Psoas muscle (tissue), 8 donors: ENCODE data around the gene FEM1C. TPM values are rescaled to one million over a fixed set of nuclear protein-coding genes. Genes with fewer than 3 reads are reported as not detected.

Source experiments
- ATAC-seq, 4 donors: fragments of 200-7000 bp; cut with Tn5 transposase; one replicate each; pipeline ENCODE4 v1.9.1; 2020; ENCODE audit warnings: moderate library complexity in 3 of 4, mild to moderate bottlenecking in 2 of 4
- DNase-seq, 2 donors: peaks; one replicate each; pipeline ENCODE4 v3.0.0-alpha.2; 2020
- H3K27ac ChIP-seq: fragments of 200-600 bp; one replicate; pipeline ENCODE4 v1.8.0; 2022
- H3K27me3 ChIP-seq, 3 donors: fragments of 200-600 bp in 1 of 3; one replicate each; pipeline versions ENCODE4 v1.6.1 to v1.8.0; 2013 to 2022; ENCODE audit warnings: low read length in 2 of 3, mild to moderate bottlenecking in 2 of 3, moderate library complexity in 1 of 3; ENCODE audit not compliant: insufficient read depth in 3 of 3
- H3K36me3 ChIP-seq, 2 donors: fragments of 200-600 bp in 1 of 2; one replicate each; pipeline versions ENCODE4 v1.6.1 to v1.8.0; 2013 to 2022; ENCODE audit warnings: low read depth in 1 of 2, mild to moderate bottlenecking in 1 of 2, moderate library complexity in 1 of 2; ENCODE audit not compliant: insufficient read depth in 1 of 2
- H3K4me1 ChIP-seq: fragments of 200-600 bp; one replicate; pipeline ENCODE4 v1.8.0; 2022
- H3K4me3 ChIP-seq: fragments of 200-600 bp; one replicate; pipeline ENCODE4 v1.8.0; 2022; ENCODE audit warnings: mild to moderate bottlenecking
- H3K9me3 ChIP-seq: fragments of 200-600 bp; one replicate; pipeline ENCODE4 v1.8.0; 2022
- WGBS, 3 donors: extraction: QIAGEN DNeasy Blood & Tissue Kit; methylation state at CpG; one replicate each; pipeline versions ENCODE4 v1.1.6 to v1.1.7; 2013; 5-methylcytosine and 5-hydroxymethylcytosine counted together
- intact Hi-C, 2 donors: fragments of 100-400 bp; cut with DNase I; formaldehyde crosslinking; loops; one replicate each; pipeline versions ENCODE4 v1.11.0 to v1.14.2; 2022
- polyA plus RNA-seq, 3 donors: library from polyadenylated mRNA; stranded (reverse); fragments of 200-250 nt; gene quantifications; one replicate each; pipeline ENCODE4 v1.2.3, GENCODE V29; 2013
- total RNA-seq, 4 donors: library from RNA; stranded (reverse); fragmentation: NEBNext Ultra II Directional in 2 of 4; extraction: Animal tissue kit (Norgen Biotek cat#: 25700) in 2 of 4; gene quantifications; one replicate each; pipeline versions ENCODE4 v1.2.1 to v1.2.4, GENCODE V29; 2021 to 2023
- TF ChIP-seq, protein P1 (sequence below): fragments of 200-600 bp; IDR thresholded peaks from one replicate; pipeline ENCODE4 v1.8.0; 2022; ENCODE audit warnings: antibody characterized with exemption
- donor health status: healthy with polysubstance abuse.
- donor health status: DM: no; HTN: no; CAD: no; lungs with moderate emphysema.
- donor health status: Bipolar disorder and iron deficiency.
- donor health status: healthy.
- donor health status: DM: yes; HTN: yes; CAD: no.
- donor health status: DM: no; HTN: no; CAD: no.
- donor health status: DM: no; HTN: no; CAD: no.
- donor health status: DM: yes; HTN: yes; CAD: no.

FEM1C gene
- total and polyA plus RNA-seq, 7 donors, result 9.1 to 44.5 (median 26.0) TPM

DNA sequence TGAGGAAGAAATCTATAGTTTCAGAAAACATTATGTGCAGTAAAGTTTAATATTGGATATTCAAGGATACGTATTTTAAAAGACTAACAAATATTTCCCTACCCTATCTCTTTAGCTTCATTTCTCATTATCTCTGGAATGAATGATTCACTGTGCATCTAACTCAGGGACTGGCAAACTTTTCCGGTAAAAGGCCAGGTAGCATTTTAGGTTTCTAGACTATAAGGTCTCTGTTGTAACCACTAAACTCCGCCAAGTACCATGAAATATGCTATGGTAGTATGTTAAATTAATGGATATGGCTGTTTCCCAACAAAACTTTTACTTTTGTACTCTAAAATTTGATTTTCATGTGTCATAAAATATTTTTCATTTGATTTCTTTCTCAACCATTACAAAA lies 13.2 kb downstream of the FEM1C start:
- Histone ChIP-seq H3K4me3 (no peak overlapping the region), H3K4me1 (peaks cover 72% of the 10 kb centered on the region), H3K27me3 (no peaks in the 10 kb centered on the region), H3K36me3 (peaks cover 0 to 4% of the 10 kb centered on the region in 2 donors), H3K27ac (no peak overlapping the region), H3K9me3 (no peaks in the 10 kb centered on the region)
- DNase-seq (no peak), ATAC-seq (no peak)
- TF ChIP-seq, protein P1, sequence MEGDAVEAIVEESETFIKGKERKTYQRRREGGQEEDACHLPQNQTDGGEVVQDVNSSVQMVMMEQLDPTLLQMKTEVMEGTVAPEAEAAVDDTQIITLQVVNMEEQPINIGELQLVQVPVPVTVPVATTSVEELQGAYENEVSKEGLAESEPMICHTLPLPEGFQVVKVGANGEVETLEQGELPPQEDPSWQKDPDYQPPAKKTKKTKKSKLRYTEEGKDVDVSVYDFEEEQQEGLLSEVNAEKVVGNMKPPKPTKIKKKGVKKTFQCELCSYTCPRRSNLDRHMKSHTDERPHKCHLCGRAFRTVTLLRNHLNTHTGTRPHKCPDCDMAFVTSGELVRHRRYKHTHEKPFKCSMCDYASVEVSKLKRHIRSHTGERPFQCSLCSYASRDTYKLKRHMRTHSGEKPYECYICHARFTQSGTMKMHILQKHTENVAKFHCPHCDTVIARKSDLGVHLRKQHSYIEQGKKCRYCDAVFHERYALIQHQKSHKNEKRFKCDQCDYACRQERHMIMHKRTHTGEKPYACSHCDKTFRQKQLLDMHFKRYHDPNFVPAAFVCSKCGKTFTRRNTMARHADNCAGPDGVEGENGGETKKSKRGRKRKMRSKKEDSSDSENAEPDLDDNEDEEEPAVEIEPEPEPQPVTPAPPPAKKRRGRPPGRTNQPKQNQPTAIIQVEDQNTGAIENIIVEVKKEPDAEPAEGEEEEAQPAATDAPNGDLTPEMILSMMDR, result no peak
- 77 to 90% (median 84%) methylated on average over 3 of the region's 3 CpGs for WGBS, 3 donors
- intact Hi-C loops, result loop anchor here in 1 of 2 donors (5.0 kb wide), 1 partner anchor 59 kb away; no protein-coding TSS in a partner anchor

DNA sequence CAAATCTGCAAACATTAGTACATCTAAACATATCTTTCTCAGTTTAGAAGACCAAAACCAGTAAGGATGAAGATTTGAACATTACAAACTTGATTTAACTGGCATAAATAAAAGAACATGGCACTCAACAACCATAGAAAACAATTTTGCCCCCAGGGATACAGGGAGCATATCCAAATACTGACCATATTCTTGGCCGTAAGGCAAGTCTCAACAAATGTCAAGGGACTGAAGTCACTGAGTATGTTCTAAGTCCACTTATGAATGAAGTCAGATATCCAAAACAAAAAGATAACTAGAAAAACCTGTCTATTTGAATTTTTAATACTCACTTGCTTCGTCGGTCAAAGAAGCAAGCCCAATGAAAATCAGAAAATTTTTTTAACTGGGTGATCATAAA lies 14.1 kb downstream of the FEM1C start:
- no peak overlapping the region for H3K4me3 ChIP-seq
- no peaks in the 10 kb centered on the region for H3K27me3 ChIP-seq
- TF ChIP-seq, protein P1, result no peak
- H3K9me3 ChIP-seq, result no peaks in the 10 kb centered on the region
- no peak for DNase-seq
- H3K4me1 ChIP-seq, result peaks cover 65% of the 10 kb centered on the region
- intact Hi-C loops, result loop anchor here in 1 of 2 donors (5.0 kb wide), 1 partner anchor 58 kb away; no protein-coding TSS in a partner anchor
- 31 to 46% (median 31%) methylated on average over 3 of the region's 3 CpGs for WGBS, 3 donors
- H3K36me3 ChIP-seq, result peaks cover 0 to 7% of the 10 kb centered on the region in 2 donors
- H3K27ac ChIP-seq, result no peak overlapping the region
- peak in 3 of 4 donors; percentile 59 to 71 (median 64) for ATAC-seq

DNA sequence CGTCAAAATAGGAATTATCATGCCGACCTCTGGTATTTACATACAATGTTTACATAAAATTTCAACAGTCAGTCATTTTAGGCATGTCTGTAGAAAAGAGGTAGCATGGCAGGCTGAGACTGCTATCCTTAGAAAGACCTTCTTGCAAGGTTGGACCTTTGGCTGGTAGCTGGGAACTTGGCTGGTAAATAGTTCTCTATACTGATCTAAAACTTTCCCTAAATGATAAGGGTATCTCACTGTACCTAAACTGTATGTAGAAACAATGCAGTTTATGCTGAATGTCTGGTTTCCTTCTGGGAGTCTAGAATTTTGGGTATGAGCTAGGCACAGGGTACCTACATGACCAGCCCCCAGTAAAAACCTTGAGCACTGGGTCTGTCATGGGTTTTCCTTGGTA lies 18.0 kb downstream of the FEM1C start:
- 77 to 82% (median 81%) methylated on average over 2 of the region's 2 CpGs for WGBS, 3 donors
- Histone ChIP-seq H3K4me3 (no peak overlapping the region), H3K27ac (no peak overlapping the region), H3K4me1 (peaks cover 52% of the 10 kb centered on the region), H3K36me3 (peaks cover 3 to 36% of the 10 kb centered on the region in 2 donors), H3K9me3 (no peaks in the 10 kb centered on the region), H3K27me3 (no peaks in the 10 kb centered on the region)
- intact Hi-C loops, result no loop called here
- TF ChIP-seq, protein P1, result no peak
- ATAC-seq (no peak), DNase-seq (no peak)

DNA sequence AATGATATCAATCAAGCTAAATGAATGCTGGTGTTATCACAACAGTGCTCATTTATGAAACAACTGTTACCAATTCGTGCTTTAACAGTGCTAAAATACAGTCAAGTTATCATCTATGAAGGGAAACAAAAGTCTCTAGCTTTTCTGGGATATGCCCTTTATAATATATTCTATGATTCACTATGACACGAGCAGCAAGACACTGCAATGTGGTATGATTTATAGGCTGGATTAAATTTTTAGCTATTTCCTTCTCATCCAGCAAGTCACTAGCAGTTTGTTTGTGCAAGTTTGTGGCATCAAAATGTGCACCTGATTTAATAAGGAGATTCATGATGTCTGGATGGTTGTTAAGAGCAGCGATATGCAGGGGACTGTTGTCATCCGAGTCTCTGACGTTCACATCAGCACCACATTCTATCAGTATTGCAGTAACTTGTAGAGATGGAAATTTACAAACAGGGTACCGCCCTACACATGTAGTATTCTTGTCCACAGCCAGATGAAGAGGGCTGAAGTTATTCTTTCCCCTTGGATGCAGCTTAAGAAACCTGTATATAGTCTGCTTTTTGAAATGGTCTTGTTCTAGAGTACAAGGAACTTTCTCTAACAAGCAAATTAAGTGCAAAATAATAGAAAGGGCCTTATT lies 20.3 kb downstream of the FEM1C start:
- Histone ChIP-seq H3K36me3 (peaks cover 3 to 36% of the 10 kb centered on the region in 2 donors), H3K9me3 (no peaks in the 10 kb centered on the region), H3K27ac (no peak overlapping the region), H3K4me1 (peaks cover 31% of the 10 kb centered on the region), H3K4me3 (no peak overlapping the region), H3K27me3 (no peaks in the 10 kb centered on the region)
- ATAC-seq (no peak), DNase-seq (no peak)
- intact Hi-C loops, result no loop called here
- TF ChIP-seq, protein P1, result no peak
- 75 to 88% (median 86%) methylated on average over 6 of the region's 6 CpGs for WGBS, 3 donors
